ENCODE measurements around the gene LMAN2. TPM values are rescaled to one million over a fixed set of nuclear protein-coding genes. Genes with fewer than 3 reads are reported as not detected.
"Not testable (repeated sequence)": the region's sequence is repeated elsewhere in the genome, so short reads cannot be mapped to it uniquely, and the experiment has no call there.

LMAN2 gene
- total RNA-seq, 1 donor from 2014 or later, result 60.0 TPM

DNA sequence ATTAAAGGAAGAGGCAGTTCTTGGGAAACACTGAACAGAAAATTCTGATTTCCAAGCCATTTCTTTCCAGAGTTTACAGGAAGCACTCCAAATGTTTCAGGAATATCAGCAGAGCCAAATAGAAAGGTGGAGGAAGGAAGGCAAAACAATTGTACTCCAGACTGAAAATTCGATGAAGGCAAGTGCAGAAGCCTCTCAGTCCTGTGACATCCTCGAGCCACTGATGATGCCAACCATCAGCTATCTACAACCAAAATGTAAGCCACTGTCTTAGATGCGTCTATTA is 2.2 kb downstream of the LMAN2 start:
- TF ChIP-seq, protein P1, sequence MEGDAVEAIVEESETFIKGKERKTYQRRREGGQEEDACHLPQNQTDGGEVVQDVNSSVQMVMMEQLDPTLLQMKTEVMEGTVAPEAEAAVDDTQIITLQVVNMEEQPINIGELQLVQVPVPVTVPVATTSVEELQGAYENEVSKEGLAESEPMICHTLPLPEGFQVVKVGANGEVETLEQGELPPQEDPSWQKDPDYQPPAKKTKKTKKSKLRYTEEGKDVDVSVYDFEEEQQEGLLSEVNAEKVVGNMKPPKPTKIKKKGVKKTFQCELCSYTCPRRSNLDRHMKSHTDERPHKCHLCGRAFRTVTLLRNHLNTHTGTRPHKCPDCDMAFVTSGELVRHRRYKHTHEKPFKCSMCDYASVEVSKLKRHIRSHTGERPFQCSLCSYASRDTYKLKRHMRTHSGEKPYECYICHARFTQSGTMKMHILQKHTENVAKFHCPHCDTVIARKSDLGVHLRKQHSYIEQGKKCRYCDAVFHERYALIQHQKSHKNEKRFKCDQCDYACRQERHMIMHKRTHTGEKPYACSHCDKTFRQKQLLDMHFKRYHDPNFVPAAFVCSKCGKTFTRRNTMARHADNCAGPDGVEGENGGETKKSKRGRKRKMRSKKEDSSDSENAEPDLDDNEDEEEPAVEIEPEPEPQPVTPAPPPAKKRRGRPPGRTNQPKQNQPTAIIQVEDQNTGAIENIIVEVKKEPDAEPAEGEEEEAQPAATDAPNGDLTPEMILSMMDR (IDR thresholded peaks at IDR 0.05; ENCODE audit: borderline replicate concordance), result no peak
- H3K27ac ChIP-seq (replicated peaks), result no peak overlapping the region
- intact Hi-C loops (cut with micrococcal nuclease), result no loop called here
- no peak overlapping the region for H3K4me3 ChIP-seq
- H3K27me3 ChIP-seq (ENCODE audit: low read depth), result no peaks in the 10 kb centered on the region
- H3K4me1 ChIP-seq, result peaks cover 44% of the 10 kb centered on the region
- no peaks in the 10 kb centered on the region for H3K9me3 ChIP-seq (replicated peaks)
- H3K36me3 ChIP-seq, result peaks cover 41% of the 10 kb centered on the region
- DNase-seq, result no peak

DNA sequence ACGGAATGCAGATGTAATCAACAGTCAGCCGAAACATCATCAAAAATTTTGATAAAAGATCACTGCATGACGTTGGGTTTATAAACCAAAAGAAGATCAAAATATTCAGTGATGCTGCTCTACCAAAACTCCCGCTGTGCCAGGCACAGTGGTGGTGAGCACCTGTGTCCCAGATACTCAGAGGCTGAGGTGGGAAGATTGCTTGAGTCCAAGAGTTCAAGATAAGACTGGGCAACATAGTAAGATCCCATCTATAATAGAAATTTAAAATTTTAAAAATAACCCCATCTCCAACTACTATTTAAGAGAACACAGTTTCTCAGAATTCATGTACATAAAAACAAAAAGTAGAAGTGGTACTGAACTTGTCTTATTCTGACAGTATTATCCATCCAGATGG is 3.8 kb downstream of the LMAN2 start:
- H3K27ac ChIP-seq (replicated peaks), result no peak overlapping the region
- H3K4me1 ChIP-seq, result peaks cover 44% of the 10 kb centered on the region
- intact Hi-C loops (cut with micrococcal nuclease), result no loop called here

DNA sequence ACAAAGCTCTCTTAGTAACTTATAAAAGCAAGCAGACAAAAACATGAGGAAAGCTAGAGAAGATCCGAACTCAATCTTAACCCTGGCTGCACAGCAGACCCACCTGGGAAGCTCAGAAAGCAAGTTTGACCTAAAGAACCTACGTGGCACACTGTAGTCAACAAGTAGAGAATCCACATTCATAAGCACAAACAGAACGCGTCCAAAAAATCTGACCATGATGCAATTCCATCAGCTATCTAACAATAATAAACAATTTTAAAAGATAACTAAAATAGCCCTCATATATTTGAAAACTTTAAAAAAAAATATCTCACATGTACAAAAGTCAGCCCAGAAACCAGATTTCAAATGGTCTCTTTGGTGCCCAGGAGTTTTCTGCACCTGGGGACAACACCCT is 4.6 kb downstream of the LMAN2 start:
- intact Hi-C loops (cut with micrococcal nuclease), result no loop called here
- Histone ChIP-seq H3K27ac (replicated peaks) (no peak overlapping the region), H3K4me1 (peaks cover 44% of the 10 kb centered on the region), H3K27me3 (ENCODE audit: low read depth) (no peaks in the 10 kb centered on the region), H3K4me3 (no peak overlapping the region), H3K36me3 (peaks cover 51% of the 10 kb centered on the region), H3K9me3 (replicated peaks) (no peaks in the 10 kb centered on the region)
- TF ChIP-seq, protein P1 (IDR thresholded peaks at IDR 0.05; ENCODE audit: borderline replicate concordance), result no peak
- no peak for DNase-seq

More for the DNA sequence above, 3.8 kb downstream of the LMAN2 start:
- no peak for DNase-seq
- Histone ChIP-seq H3K27me3 (ENCODE audit: low read depth) (no peaks in the 10 kb centered on the region), H3K9me3 (replicated peaks) (no peaks in the 10 kb centered on the region), H3K4me3 (no peak overlapping the region), H3K36me3 (peaks cover 47% of the 10 kb centered on the region)
- TF ChIP-seq, protein P1 (IDR thresholded peaks at IDR 0.05; ENCODE audit: borderline replicate concordance), result no peak

DNA sequence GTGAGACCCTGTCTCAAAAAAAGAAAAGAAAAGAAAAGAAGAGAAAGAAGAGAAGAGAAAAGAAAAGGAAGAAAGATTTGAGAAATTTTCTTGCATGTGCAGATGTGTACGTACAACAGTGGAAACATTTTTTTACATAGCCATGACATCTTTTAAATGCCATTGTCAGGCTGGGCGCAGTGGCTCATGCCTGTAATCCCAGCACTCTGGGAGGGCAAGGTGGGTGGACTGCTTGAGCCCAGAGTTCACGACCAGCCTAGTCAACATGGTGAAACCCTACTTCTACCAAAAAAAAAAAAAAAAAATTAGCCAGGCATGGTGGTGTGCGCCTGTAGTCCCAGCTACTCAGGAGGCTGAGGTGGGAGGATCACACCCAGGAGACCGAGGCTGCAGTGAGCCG is 6.6 kb downstream of the LMAN2 start:
- Histone ChIP-seq H3K27me3 (ENCODE audit: low read depth) (no peaks in the 10 kb centered on the region), H3K9me3 (replicated peaks) (no peaks in the 10 kb centered on the region), H3K4me1 (peaks cover 26% of the 10 kb centered on the region), H3K27ac (replicated peaks) (no peak overlapping the region), H3K36me3 (peaks cover 59% of the 10 kb centered on the region), H3K4me3 (no peak overlapping the region)
- intact Hi-C loops (cut with micrococcal nuclease), result no loop called here
- DNase-seq, result no peak
- TF ChIP-seq, protein P1 (IDR thresholded peaks at IDR 0.05; ENCODE audit: borderline replicate concordance), result no peak

DNA sequence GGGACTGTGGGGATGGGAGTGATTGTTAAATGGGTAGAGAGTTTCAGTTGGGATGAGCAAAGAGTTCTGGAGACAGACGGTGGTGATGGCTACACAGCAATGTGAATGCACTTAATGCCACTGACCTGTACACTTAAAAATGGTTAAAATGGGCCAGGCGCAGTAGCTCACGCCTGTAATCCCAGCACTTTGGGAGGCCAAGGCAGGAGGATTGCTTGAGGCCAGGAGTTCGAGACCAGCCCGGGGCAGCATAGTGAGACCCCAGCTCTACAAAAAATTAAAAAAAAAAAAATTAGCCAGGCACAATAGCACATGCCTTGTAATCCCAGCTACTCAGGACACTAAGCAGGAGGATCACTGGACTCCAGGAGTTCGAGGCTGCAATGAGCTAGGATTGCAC is 7.7 kb downstream of the LMAN2 start:
- Histone ChIP-seq H3K4me3 (no peak overlapping the region), H3K27me3 (ENCODE audit: low read depth) (no peaks in the 10 kb centered on the region), H3K27ac (replicated peaks) (no peak overlapping the region), H3K4me1 (peaks cover 20% of the 10 kb centered on the region), H3K9me3 (replicated peaks) (no peaks in the 10 kb centered on the region), H3K36me3 (peaks cover 50% of the 10 kb centered on the region)
- TF ChIP-seq, protein P1 (IDR thresholded peaks at IDR 0.05; ENCODE audit: borderline replicate concordance), result no peak
- no peak for DNase-seq
- intact Hi-C loops (cut with micrococcal nuclease), result no loop called here

DNA sequence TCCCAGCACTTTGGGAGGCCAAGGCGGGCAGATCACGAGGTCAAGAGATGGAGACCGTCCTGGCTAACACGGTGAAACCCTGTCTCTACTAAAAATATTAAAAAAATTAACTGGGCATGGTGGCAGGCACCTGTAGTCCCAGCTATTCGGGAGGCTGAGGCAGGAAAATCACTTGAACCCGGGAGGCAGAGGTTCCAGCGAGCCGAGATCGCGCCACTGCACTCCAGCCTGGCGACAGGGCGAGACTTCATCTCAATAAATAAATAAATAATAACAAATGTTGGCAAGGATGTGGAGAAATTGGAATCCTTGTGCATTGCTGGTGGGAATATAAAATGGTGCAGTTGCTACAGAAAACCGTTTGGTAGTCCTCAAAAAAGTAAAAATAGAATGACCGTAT is 8.5 kb downstream of the LMAN2 start:
- H3K4me3 ChIP-seq; H3K27ac ChIP-seq (replicated peaks); H3K27me3 ChIP-seq (ENCODE audit: low read depth); intact Hi-C loops (cut with micrococcal nuclease); H3K9me3 ChIP-seq (replicated peaks); DNase-seq: not testable (repeated sequence)
- H3K36me3 ChIP-seq, result peaks cover 55% of the 10 kb centered on the region
- H3K4me1 ChIP-seq, result peaks cover 16% of the 10 kb centered on the region

Measured in left ventricle myocardium inferior (tissue), 1 donor.